HCT116 (cell line): Measurements from ENCODE around the gene TCF7L1. TPM values are rescaled to one million over a fixed set of nuclear protein-coding genes. Genes with fewer than 3 reads are reported as not detected.

Experiments
- ATAC-seq: fragments of 200-7000 bp; cut with Tn5 transposase; 2 replicates; pipeline ENCODE4 v1.9.1; 2020; ENCODE audit warnings: mild to moderate bottlenecking, moderate library complexity
- BruUV-seq: library from RNA; stranded (reverse); fragments of 400-500 nt; replicated peaks from 2 replicates; lab custom pipeline; 2021; lab: Mats Ljungman, UMichigan
- CTCF ChIA-PET: fragments of 300-600 bp; sonication (Branson Sonifier 250); formaldehyde crosslinking; loops from one replicate; lab custom pipeline; 2021; ENCODE audit warnings: antibody characterized with exemption; lab: Charles Lee
- POLR2A ChIA-PET: fragments of 300-600, 350-600 bp; sonication (Branson Sonifier 250); formaldehyde crosslinking; loops from one replicate; lab custom pipeline; 2021; ENCODE audit warnings: antibody characterized with exemption; lab: Charles Lee
- RAD21 ChIA-PET, 2 experiments: fragments of 300-600 bp; sonication (Branson Sonifier 250); formaldehyde crosslinking; loops; one replicate each; lab custom pipeline; 2023; ENCODE audit warnings: low total read pairs in 2 of 2; ENCODE audit not compliant: uncharacterized antibody in 2 of 2, unreplicated experiment in 2 of 2, low non-redundant PET in 1 of 2; lab: Charles Lee
- DNase-seq: peaks from one replicate; pipeline ENCODE4 v3.0.0-alpha.2; 2010; ENCODE audit warnings: low read depth, low spot score
- H2AFZ ChIP-seq: fragments of 200-600 bp; shearing (Covaris generic), sonication (generic); 2 replicates; pipeline ENCODE4 v1.6.1; 2017; ENCODE audit warnings: low read depth, mixed run types, mixed read lengths, antibody characterized with exemption, low read length; ENCODE audit not compliant: poor library complexity, severe bottlenecking
- H3K27ac ChIP-seq: 2 replicates; pipeline ENCODE4 v1.5.1; 2012; ENCODE audit warnings: low read depth, low read length
- H3K27me3 ChIP-seq: fragments of 200-600 bp; sonication (generic); 2 replicates; pipeline ENCODE4 v1.6.1; 2016; ENCODE audit warnings: mixed run types, low read length, mixed read lengths; ENCODE audit not compliant: insufficient read depth
- H3K36me3 ChIP-seq, 2 experiments: fragments of 200-500 bp in 1 of 2; fragments of 200-600 bp in 1 of 2; sonication (Bioruptor generic) in 1 of 2; sonication (generic) in 1 of 2; 2 replicates each; pipeline versions ENCODE4 v1.5.1 to v1.6.1; 2014 to 2016; ENCODE audit warnings: low read length in 2 of 2, inconsistent platforms in 1 of 2, mixed read lengths in 1 of 2, mixed run types in 1 of 2; ENCODE audit not compliant: insufficient read depth in 2 of 2, control insufficient read depth in 1 of 2
- H3K4me1 ChIP-seq, 2 experiments: fragments of 200-600 bp in 1 of 2; sonication (generic) in 1 of 2; 2 replicates each; pipeline versions ENCODE4 v1.5.1 to v1.6.1; 2012 to 2017; ENCODE audit warnings: low read length in 2 of 2, inconsistent platforms in 1 of 2, mild to moderate bottlenecking in 1 of 2, mixed read lengths in 1 of 2, mixed run types in 1 of 2, moderate library complexity in 1 of 2; ENCODE audit not compliant: insufficient read depth in 2 of 2, control insufficient read depth in 1 of 2
- H3K4me2 ChIP-seq: fragments of 200-600 bp; sonication (generic); 2 replicates; pipeline ENCODE4 v1.6.1; 2017; ENCODE audit warnings: mixed run types, low read length, mixed read lengths
- H3K4me3 ChIP-seq, 2 experiments: fragments of 200-600 bp in 1 of 2; sonication (generic) in 1 of 2; replicated peaks in 1 of 2; 2 replicates each; pipeline ENCODE4 v1.5.1; 2011 to 2016; ENCODE audit warnings: low read length in 2 of 2, control low read depth in 1 of 2, low read depth in 1 of 2, mild to moderate bottlenecking in 1 of 2, mixed read lengths in 1 of 2, mixed run types in 1 of 2
- H3K79me2 ChIP-seq: fragments of 200-600 bp; sonication (generic); 2 replicates; pipeline ENCODE4 v1.6.1; 2017; ENCODE audit warnings: mild to moderate bottlenecking, mixed run types, low read length, moderate library complexity, mixed read lengths; ENCODE audit not compliant: insufficient read depth
- H3K9ac ChIP-seq: fragments of 200-600 bp; sonication (generic); 2 replicates; pipeline ENCODE4 v1.6.1; 2016; ENCODE audit warnings: low read length, mixed read lengths
- H3K9me2 ChIP-seq: fragments of 200-600 bp; sonication (generic), shearing (Covaris generic); 2 replicates; pipeline ENCODE4 v1.6.1; 2017; ENCODE audit warnings: mixed run types, mild to moderate bottlenecking, moderate library complexity; ENCODE audit not compliant: insufficient read depth
- H3K9me3 ChIP-seq, 2 experiments: fragments of 200-500 bp in 1 of 2; fragments of 200-600 bp in 1 of 2; sonication (Bioruptor generic) in 1 of 2; sonication (generic) in 1 of 2; 2 replicates each; pipeline ENCODE4 v1.6.1; 2014 to 2017; ENCODE audit warnings: low read length in 2 of 2, mixed read lengths in 2 of 2, inconsistent platforms in 1 of 2, low read depth in 1 of 2, mild to moderate bottlenecking in 1 of 2, mixed run types in 1 of 2, moderate library complexity in 1 of 2; ENCODE audit not compliant: control insufficient read depth in 1 of 2, insufficient read depth in 1 of 2
- H4K20me1 ChIP-seq: fragments of 200-600 bp; sonication (generic), shearing (Covaris generic); 2 replicates; pipeline ENCODE4 v1.6.1; 2017; ENCODE audit warnings: mixed run types, mild to moderate bottlenecking, moderate library complexity; ENCODE audit not compliant: insufficient read depth
- ATF3 ChIP-seq: IDR thresholded peaks from 2 replicates; pipeline ENCODE4 v1.6.1; 2012
- CBX3 ChIP-seq: IDR thresholded peaks from 2 replicates; pipeline ENCODE4 v1.6.1; 2012; ENCODE audit warnings: low read depth
- EGR1 ChIP-seq: IDR thresholded peaks from 2 replicates; pipeline ENCODE4 v1.6.1; 2012; ENCODE audit warnings: low read depth
- ELF1 ChIP-seq: IDR thresholded peaks from 2 replicates; pipeline ENCODE4 v1.6.1; 2012; ENCODE audit warnings: low read depth, borderline replicate concordance
- JUND ChIP-seq: IDR thresholded peaks from 2 replicates; pipeline ENCODE4 v1.6.1; 2012
- POLR2A ChIP-seq: IDR thresholded peaks from 2 replicates; pipeline ENCODE4 v1.7.0; 2011; ENCODE audit warnings: borderline replicate concordance; ENCODE audit not compliant: insufficient read depth, insufficient read length; ENCODE audit errors: extremely low read depth
- POLR2AphosphoS5 ChIP-seq: IDR thresholded peaks from 2 replicates; pipeline ENCODE4 v1.6.1; 2011; ENCODE audit warnings: mild to moderate bottlenecking, low read depth, low read length, moderate library complexity
- SIN3A ChIP-seq: IDR thresholded peaks from 2 replicates; pipeline ENCODE4 v1.6.1; 2012; ENCODE audit warnings: low read depth
- SRF ChIP-seq: IDR thresholded peaks from 2 replicates; pipeline ENCODE4 v1.6.1; 2012; ENCODE audit warnings: low read depth
- ZFX ChIP-seq: fragments of 450-650 bp; IDR thresholded peaks from 2 replicates; pipeline ENCODE4 v1.6.1; 2017
- ZNF274 ChIP-seq: fragments of 200-500 bp; sonication (Bioruptor generic); IDR thresholded peaks from 2 replicates; pipeline ENCODE4 v1.6.1; 2014; ENCODE audit warnings: mild to moderate bottlenecking, low read depth, low read length, inconsistent platforms
- intact Hi-C: fragments of 100-400 bp; cut with micrococcal nuclease; formaldehyde crosslinking; loops from 2 replicates; pipeline ENCODE4 v1.10.0; 2022
- total RNA-seq: library from RNA; stranded (reverse); gene quantifications from one replicate; pipeline ENCODE4 v1.2.1, GENCODE V29; 2021; ENCODE audit not compliant: unreplicated experiment
- TF ChIP-seq, protein P1 (sequence below), 3 experiments: fragments of 200-600 bp in 1 of 3; sonication (generic) in 1 of 3; IDR thresholded peaks in 2 of 3; conservative IDR thresholded peaks in 1 of 3; 2 replicates each; pipeline ENCODE4 v1.5.1; 2012 to 2017; ENCODE audit warnings: low read depth in 2 of 3, low read length in 2 of 3, antibody characterized with exemption in 1 of 3, borderline replicate concordance in 1 of 3, control low read depth in 1 of 3, mild to moderate bottlenecking in 1 of 3, mixed read lengths in 1 of 3, mixed run types in 1 of 3, moderate library complexity in 1 of 3; ENCODE audit not compliant: insufficient read depth in 1 of 3

The TCF7L1 gene
- total RNA-seq, 1 experiment from 2014 or later: 10.3 TPM

DNA sequence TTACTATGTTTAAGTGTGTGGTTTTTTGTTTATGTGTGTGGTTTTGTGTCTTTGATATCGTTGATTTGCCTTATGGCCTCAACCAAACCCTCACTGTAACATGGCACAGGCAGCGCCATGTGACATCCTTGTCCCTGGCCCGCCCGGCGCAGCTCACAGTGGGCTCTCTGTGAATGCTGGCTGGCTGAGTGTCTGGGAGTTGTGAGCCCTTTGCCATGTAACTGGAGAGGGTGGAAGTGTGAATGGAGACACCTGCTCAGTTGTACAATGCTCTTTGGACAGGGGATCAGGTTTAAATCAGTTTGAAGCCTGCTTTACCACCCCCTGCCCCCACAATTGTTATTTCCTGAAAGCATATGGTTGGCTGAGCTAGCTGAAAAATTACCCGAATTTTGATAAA is 41.8 kb downstream of the TCF7L1 start:
- no peaks in the 10 kb centered on the region for H3K4me1 ChIP-seq
- RAD21 ChIA-PET: no interaction called here
- H3K79me2 ChIP-seq: no peaks in the 10 kb centered on the region
- POLR2A ChIA-PET: no interaction called here
- no peak overlapping the region for H3K27ac ChIP-seq
- no peak overlapping the region for H2AFZ ChIP-seq
- no peaks in the 10 kb centered on the region for H3K9me3 ChIP-seq
- CTCF ChIA-PET: no interaction called here
- TF ChIP-seq ZNF274: no peak
- no peak for TF ChIP-seq ATF3
- no peak for TF ChIP-seq POLR2AphosphoS5
- TF ChIP-seq EGR1: no peak
- TF ChIP-seq CBX3: no peak
- TF ChIP-seq ZFX: no peak
- TF ChIP-seq POLR2A: no peak
- TF ChIP-seq JUND: no peak
- TF ChIP-seq, all 23 proteins: peak for 0
- intact Hi-C loops: no loop called here
- no peaks in the 10 kb centered on the region for H3K36me3 ChIP-seq
- H3K4me2 ChIP-seq: no peak overlapping the region
- H3K9me2 ChIP-seq: no peaks in the 10 kb centered on the region
- H3K9ac ChIP-seq: no peak overlapping the region
- H3K4me3 ChIP-seq: no peak overlapping the region
- DNase-seq (no peak), ATAC-seq (no peak)
- no peaks in the 10 kb centered on the region for H3K27me3 ChIP-seq
- no peaks in the 10 kb centered on the region for H4K20me1 ChIP-seq
- BruUV-seq: no TSS peak

GRCh38 chr2:85175369-85176299 is 42.4 kb downstream of the TCF7L1 start:
- Histone ChIP-seq H3K79me2 (no peaks in the 10 kb centered on the region), H3K4me3 (no peak overlapping the region), H3K9me3 (no peaks in the 10 kb centered on the region), H3K9me2 (no peaks in the 10 kb centered on the region), H2AFZ (no peak overlapping the region), H3K36me3 (no peaks in the 10 kb centered on the region), H3K4me2 (no peak overlapping the region), H3K27me3 (no peaks in the 10 kb centered on the region), H3K27ac (no peak overlapping the region), H4K20me1 (no peaks in the 10 kb centered on the region), H3K9ac (no peak overlapping the region), H3K4me1 (no peaks in the 10 kb centered on the region)
- no peak for ATAC-seq
- intact Hi-C loops: no loop called here
- DNase-seq: no peak
- TF ChIP-seq, protein P1, sequence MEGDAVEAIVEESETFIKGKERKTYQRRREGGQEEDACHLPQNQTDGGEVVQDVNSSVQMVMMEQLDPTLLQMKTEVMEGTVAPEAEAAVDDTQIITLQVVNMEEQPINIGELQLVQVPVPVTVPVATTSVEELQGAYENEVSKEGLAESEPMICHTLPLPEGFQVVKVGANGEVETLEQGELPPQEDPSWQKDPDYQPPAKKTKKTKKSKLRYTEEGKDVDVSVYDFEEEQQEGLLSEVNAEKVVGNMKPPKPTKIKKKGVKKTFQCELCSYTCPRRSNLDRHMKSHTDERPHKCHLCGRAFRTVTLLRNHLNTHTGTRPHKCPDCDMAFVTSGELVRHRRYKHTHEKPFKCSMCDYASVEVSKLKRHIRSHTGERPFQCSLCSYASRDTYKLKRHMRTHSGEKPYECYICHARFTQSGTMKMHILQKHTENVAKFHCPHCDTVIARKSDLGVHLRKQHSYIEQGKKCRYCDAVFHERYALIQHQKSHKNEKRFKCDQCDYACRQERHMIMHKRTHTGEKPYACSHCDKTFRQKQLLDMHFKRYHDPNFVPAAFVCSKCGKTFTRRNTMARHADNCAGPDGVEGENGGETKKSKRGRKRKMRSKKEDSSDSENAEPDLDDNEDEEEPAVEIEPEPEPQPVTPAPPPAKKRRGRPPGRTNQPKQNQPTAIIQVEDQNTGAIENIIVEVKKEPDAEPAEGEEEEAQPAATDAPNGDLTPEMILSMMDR (IDR thresholded peaks at IDR 0.05 in 2 of 3, conservative IDR thresholded peaks at IDR 0.05 in 1 of 3; ENCODE audit: borderline replicate concordance in 1 of 3, insufficient read depth in 1 of 3, low read depth in 2 of 3, low read length in 2 of 3): no peak
- TF ChIP-seq ZFX: no peak
- no peak for TF ChIP-seq SIN3A
- no peak for TF ChIP-seq SRF
- no peak for TF ChIP-seq ELF1
- RAD21 ChIA-PET: no interaction called here
- CTCF ChIA-PET: no interaction called here
- BruUV-seq: no TSS peak
- POLR2A ChIA-PET: no interaction called here
